Measurements from ENCODE around the gene FITM1.

FITM1 gene, protein sequence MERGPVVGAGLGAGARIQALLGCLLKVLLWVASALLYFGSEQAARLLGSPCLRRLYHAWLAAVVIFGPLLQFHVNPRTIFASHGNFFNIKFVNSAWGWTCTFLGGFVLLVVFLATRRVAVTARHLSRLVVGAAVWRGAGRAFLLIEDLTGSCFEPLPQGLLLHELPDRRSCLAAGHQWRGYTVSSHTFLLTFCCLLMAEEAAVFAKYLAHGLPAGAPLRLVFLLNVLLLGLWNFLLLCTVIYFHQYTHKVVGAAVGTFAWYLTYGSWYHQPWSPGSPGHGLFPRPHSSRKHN

DNA sequence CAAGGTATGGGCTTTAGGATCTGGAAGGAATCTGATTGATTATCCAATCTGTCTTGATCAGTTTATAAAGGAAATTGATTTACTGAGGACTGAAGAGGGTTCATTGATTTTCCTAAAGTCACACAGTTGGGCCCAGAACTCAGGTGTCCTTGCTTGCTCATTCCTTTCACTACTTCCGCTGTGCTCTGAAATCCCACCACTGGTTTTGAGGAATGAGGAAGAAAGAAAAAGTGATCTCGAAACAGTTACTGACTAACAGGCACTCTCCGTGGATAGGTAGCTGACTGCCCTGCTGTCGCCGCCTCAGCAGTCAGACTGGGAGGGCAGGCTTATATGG, at the start of gene FITM1:
Gene FITM1, plus strand, starts transcription at position 280 of the 337 bp plus-strand sequence. CDS start 905 bp downstream, outside the sequence.
- no peak for DNase-seq
- intact Hi-C loops (cut with DNase I) = no loop called here

DNA sequence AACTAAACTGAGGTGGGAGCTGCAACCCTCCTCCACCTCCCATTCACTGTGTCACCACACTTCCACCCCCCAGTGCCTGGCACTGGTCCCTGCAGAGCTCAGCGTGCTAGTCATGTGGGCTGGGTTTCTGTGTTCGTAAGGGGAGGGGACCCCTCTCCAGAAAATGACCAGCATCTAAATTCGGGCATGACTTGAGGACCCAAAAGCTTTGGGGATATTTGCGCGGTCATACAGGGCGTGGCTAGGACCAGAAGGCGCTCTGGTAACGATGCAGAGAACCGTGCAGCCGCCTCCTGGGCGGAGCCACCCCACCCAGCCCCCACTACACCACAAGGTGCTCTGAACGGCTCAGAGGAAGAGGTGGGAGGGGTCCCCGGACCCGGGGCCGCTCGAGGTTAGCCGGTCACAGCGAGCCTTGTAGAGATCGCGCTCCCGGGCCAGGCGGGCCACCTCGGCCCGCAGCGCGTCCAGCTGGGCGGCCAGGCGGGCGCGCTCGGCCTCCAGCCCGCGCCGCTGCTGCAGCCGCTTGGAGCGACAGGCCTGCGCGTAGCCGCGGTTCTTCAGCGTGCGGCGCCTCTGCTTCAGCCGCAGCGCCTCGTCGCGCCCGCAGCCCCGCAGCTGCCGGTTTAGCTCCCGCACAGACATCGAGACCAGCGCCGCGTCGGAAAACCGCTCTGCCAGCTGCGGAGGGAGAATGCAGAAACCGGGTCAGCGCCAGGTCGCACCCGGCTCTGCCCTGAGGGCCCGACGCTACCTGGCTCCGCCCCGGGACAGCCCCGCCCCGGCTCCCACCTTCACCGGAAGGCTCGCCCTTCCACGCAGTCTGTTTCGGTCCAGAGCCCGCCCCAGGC, 49.3 kb upstream of the FITM1 start:
- intact Hi-C loops (cut with DNase I) = no loop called here
- peak in 41 of 42 donors; percentile 41 to 86 (median 66) for DNase-seq

DNA sequence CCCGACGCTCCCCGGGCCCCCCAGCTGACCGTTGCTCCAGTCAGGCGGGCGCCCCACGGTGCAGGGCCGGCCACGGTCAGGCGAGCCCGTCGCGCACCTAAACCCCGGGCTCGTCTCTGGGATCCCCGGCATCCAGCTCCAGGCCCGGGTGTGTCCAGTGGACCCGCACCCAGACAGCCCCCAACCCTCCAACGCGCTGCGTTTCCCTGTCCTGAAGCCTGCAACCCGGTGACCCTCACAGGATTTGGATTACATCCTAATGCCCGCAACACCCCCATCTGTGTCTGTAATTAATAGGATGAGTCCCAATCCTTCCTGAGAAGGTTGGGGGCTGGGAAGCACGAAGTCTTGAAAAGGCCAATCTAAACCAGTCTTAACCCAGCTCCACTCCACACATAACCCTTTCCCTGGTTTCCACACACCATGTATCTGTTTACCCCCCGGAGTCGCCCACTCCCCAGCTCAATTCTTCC, 48.7 kb upstream of the FITM1 start:
- intact Hi-C loops (cut with DNase I) = no loop called here

DNA sequence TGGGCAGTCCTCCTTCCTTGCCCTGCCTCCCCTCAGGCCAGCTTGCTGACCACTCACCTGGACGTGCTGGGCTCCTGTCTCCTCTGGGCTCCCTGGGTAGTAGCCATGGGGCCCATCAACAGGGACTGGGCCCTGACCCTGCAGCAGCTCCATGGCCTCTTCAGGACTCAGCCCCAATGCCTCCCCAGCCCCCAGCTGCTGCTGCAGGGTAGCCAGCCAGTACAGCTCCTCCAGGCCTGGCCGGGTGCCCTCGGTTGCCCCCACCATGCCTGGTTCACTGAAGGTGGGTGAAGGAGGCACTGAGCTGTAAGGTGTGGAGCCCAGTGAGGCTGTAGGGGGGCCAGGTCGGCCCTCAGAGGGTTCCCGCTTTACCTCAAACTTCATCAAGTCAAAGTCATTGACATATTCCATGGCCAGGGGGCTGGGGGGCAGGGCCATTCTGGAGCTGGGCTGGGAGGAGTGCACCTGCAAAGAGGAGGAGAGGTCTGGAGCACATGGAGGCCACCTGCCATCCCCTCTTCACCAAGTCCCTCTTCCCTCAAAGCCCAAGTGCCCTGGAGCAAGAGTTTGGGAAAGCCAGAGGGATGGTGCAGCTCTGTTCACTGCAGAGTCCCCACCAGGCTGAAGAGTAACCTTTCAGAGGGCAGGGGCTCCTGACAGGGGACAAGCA, 47.9 kb upstream of the FITM1 start:
- DNase-seq = no peak

More for the DNA sequence above, 48.7 kb upstream of the FITM1 start:
- peak in 2 of 42 donors; percentile 35 to 40 for DNase-seq

DNA sequence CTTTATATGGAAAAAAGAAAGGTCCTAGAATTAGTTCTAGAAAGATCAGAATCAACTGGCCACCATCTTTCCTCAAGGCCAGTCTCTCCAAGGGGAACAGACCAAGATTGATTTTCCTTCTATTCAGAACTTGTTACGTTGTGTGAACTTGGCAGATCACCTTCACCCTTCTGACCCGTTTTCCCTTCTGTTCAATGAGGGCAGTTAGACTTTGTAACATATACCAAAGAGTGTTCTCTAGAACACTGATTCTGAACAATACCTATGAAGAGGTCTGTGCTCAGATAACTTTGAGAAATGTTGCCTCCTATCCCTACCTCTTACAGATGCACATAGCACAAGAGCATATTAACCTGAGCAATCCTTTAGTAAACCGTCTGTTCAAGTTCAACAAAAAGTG, 47.0 kb upstream of the FITM1 start:
- intact Hi-C loops (cut with DNase I) = no loop called here
- DNase-seq = no peak

More for the DNA sequence above, 47.9 kb upstream of the FITM1 start:
- intact Hi-C loops (cut with DNase I) = no loop called here

DNA sequence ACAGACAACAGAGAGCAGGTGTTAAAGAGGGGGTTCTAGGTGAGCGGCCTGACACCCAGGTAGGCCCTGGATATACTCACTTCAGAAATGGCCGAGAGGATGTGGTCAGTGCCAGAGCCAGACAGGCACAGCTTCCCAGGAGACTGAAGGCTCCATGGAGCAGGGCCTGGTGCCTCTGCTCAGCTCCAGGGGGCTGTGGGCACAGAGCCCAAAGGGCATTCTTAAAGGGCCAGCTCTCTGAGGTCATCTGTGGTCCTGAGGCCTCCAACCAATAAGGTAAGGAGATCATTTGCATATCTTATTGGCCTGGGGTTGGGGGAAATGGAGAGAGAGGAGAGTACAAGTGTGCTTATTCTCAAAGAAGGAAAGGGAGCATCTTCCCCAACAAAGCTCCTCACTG, 46.0 kb upstream of the FITM1 start:
- intact Hi-C loops (cut with DNase I) = no loop called here
- DNase-seq = no peak

DNA sequence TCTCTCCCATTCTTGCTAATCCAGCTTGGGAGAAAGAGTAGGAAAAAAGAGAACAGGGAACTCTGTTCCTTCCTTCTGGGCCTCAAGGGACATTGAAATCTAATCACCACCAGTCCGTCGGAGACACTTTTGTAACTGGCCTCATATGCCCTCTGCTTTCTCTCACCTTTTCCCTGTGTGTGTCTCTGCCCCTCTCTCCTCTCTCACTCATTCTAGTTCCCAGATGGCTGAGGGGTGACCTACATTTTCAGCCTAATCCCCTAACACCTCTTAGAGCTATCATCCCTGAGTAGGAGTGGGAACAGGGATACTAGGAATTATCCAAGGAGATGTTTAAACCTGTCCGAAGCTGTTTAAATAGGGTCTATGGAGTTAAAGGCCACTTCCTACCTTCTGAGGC, 45.2 kb upstream of the FITM1 start:
- no peak for DNase-seq
- intact Hi-C loops (cut with DNase I) = no loop called here

DNA sequence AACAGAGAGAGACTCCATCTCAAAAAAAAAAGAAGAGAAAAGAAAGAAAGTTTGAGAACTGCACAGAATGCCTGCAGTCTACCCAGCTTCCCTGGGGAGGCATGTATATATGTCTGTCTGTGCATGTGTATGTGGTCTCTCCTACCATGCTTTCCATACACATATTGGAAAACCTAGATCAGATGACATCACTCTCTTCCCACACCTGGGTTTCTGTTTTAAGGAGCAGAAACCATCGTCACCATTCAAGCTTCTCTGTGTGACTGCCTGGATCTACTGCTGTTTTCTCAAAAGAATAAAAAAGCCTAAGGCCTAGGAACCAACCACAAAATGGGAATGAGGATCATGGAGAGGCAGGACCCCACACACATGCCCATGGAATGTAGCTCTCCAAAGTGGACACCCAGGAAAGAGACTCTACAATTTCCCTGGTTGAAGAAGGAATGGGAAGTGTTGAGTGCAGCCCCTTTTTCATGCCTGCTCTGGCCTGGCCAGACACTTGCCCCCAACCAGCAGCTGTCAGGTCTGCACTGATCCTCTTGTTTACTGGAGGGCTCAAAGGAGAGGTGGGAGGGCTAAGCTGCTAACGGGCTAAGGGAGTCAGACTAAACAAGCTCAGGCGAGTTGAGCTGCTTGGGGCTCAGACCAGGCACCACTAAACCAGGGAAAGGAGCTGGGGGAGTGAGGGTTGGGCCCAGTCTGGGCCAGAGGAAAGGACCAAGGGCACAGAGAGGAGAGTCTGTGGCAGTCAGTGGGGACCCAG, 44.1 kb upstream of the FITM1 start:
- no peak for DNase-seq
- intact Hi-C loops (cut with DNase I) = no loop called here

DNA sequence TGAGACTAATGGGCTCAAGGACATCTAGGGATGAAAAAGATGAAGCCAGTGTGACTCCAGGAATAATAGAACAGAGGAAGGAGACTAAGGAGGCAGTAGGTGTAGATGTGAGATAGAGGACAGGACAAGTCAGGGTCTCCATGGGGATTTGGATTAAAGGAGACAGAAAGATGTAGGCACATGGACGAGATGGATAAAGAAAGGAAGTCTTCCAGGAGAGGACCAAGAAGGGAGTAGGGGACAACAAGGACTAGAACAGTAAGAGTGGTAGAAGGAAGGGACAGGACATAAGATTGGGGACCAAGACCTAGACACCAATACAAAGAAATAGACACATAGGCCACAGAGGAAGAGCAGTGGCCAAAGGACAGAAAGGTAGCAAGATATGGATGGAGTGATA, 43.5 kb upstream of the FITM1 start:
- intact Hi-C loops (cut with DNase I) = no loop called here
- DNase-seq = no peak

DNA sequence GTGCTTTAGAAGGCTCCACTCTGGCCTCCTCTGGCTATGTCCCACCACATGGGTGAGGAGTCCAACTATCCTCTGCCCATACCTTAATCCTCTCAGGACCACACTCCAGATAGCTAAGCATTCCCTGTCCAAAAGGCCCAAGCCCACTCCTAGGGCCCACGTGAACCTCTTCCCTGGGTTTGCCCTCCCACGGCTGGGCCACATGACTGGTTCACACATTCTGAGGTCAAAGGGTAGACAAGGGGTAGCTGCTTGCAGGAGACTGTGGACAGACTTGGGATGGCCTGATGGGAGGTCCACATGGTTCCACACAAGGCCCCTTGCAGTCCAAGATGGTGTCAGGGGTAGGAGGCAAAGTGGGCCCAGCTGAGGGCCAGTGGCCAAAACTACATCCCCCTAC, 42.4 kb upstream of the FITM1 start:
- no peak for DNase-seq
- intact Hi-C loops (cut with DNase I) = no loop called here

DNA sequence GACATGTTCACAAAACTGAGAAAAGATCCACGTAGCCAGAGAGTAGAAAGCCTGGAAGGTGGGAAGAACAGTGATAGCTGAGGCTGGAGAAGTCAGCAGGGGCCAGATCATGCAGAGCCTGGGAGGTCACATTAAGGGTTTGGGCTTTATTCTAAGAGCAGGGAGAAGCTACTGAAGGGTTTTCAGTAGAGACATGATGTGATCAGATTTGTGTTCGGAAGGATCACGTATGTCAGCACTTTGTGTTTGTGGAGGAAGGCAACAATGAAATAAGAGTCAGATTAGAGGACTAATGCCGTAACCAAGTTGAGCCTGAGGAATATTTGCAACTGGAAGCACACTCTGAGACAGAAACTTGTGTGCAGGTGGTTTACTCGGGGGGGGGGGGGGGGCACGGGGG, 40.6 kb upstream of the FITM1 start:
- intact Hi-C loops (cut with DNase I) = loop anchor here (5.0 kb wide), 1 partner anchor 33 kb away; no protein-coding TSS in a partner anchor
- no peak for DNase-seq

DNA sequence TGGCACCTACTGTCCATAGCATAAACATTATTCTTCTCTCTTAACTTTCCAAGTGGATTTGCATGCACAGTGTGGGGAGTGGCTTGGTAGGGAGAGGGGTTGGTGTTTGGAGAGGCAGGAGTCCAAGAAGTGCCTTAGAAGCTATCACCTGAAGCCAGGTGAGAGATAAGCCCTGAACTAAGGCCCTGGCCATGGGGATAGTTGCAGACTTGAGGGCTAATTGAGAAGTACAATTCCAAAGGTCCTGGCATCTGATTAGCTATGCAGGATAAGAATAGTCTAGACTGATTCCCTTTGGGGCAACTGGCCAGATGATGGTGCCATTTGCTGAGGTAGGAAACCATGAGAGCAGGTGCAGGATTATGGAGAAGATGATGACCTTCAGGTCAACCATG, 38.4 kb upstream of the FITM1 start:
- DNase-seq = no peak
- intact Hi-C loops (cut with DNase I) = loop anchor here (5.0 kb wide), 1 partner anchor 35 kb away; no protein-coding TSS in a partner anchor

DNA sequence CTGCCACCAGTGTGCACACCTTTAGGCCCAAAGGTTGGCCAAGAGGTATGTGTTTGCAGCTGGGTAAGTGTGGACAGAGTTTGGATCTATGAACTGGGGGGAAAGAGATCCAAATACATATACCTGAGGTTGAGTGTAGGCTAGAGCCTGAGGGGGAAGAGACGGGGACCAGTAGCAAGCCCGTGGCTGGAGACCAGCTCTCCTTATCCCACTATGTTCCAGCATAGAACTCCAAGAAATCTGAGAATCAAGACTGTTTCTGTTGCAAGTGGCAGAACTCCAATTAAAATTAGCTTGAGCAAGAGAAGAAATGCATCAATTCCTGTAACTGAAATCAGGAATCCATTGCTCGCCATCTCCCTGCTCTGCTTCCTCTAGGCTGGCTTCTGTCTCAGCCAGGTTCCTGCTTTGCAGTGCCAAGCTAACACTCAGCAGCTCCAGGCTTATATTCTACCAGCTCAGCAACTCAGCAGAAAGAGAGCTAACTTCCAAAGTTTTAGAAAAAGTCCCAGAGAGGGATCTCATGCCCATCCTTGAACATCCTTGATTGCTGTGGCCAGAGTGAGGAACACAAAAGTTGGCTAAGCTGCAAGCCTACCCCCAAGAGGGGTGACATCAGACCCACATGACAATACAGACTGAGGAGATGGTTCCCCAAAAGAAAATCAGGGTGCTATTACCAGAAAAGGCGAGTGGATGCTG, 37.8 kb upstream of the FITM1 start:
- intact Hi-C loops (cut with DNase I) = loop anchor here (5.0 kb wide), 1 partner anchor 35 kb away; no protein-coding TSS in a partner anchor
- DNase-seq = peak in 1 of 42 donors; percentile 14

DNA sequence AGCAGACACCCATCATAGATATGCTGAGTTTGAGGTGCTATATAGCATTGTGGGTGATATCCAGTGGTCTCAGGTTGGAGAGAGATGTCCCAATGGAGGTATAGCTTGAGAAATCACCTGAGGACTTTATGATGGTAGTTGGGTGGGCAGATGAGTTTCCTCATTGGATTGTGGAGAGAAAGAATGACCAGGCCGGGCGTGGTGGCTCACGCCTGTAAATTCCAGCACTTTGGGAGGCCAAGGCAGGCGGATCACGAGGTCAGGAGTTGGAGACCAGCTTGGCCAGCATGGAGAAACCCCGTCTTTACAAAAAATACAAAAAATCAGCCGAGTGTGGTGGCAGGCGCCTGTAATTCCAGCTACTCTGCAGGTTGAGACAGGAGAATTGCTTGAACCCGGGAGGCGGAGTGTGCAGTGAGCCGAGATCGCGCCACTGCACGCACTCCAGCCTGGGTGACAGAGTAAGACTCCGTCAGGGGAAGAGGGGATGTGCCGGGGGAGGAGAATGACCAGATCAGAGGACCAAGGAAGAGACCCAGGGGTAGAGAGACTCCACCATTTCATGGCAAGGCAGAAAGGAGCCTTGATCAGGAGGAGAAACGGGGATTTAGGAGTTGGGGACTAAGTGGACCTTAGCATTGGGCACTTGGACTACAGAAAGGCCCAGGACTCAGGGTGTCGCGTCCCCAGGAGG, 37.1 kb upstream of the FITM1 start:
- intact Hi-C loops (cut with DNase I) = loop anchor here (5.0 kb wide), 1 partner anchor 36 kb away; no protein-coding TSS in a partner anchor
- peak in 1 of 42 donors; percentile 11 for DNase-seq

DNA sequence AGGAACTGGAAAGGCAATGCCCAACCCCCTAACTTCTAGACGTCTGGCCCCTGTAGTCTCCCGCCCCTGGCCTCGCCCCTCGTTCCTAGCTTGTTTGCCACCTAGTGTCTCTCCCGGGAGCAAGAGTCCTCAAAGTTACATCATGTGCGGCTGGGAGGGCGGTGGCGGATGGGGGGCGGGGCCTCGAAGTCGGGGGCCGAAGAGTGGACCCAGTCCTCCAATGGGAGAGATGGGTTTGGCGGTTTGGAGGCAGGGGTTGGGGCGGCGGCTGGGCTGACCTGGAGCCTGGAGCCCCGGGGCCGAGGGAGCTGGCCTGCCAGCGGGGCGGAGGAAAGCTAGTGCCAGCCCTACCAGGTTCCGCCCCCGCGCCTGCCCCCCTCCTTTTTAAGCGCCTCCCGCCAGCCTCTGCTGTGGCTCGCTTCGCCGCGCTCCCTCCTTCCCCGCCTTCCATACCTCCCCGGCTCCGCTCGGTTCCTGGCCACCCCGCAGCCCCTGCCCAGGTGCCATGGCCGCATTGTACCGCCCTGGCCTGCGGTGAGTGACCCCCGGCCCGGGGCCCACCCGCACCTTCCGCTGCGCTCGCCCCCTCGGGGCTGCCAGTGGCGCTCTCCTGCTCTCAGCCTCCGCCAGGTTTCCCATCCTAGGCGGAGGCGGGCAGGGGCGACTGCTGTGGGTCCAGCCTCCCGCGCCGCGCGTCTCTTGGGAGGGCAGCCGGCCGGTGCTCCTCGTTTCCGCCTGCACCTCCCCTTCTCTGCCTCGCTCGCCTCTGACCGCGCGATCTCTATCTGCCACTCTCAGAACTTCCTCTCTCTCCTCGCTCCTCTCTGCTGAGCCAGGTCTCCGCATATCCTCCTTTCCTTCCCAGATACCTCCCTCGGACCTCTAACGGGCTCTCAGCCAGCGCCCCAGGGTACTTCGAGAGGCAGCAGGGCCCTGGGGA, 36.3 kb upstream of the FITM1 start, which contains the start of gene PCK2:
Gene PCK2, plus strand, starts transcription at position 411 of the 940 bp plus-strand sequence. Its CDS starts 95 bp downstream, at position 506.
- peak; percentile 39 to 90 (median 77) for DNase-seq
- intact Hi-C loops (cut with DNase I) = loop anchor here (5.0 kb wide), 1 partner anchor 37 kb away; no protein-coding TSS in a partner anchor

DNA sequence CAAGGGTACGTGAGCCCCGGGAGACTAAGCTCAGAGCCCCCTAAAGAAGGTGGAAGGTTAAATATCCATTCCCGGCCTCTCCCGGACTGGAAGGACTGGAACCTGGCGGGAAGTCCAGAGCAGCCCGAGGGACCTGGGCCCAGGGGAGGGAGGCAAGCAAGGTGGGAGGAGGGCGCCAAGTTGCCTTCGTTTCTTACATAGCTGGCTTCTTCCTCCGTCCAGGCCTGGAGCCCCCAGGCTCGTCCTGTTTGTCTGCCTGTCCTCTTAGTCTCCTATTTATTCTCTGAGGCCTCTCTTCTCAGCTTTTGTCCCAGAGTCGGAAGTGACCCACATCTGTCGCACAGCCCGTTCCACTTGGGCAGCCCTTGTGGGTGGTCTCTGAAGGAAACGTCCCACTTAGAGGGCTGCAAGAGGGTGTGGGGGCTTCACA, 35.6 kb upstream of the FITM1 start:
- intact Hi-C loops (cut with DNase I) = loop anchor here (5.0 kb wide), 1 partner anchor 38 kb away; no protein-coding TSS in a partner anchor
- no peak for DNase-seq

Data from head of caudate nucleus (tissue), 42 donors.